GM23338 (cell line): ENCODE measurements around the gene ERBB4. TPM values are rescaled to one million over a fixed set of nuclear protein-coding genes. Genes with fewer than 3 reads are reported as not detected.

Source experiments
- ATAC-seq: fragments of 200-7000 bp; cut with Tn5 transposase; 3 replicates; pipeline ENCODE4 v1.9.1; 2020
- DNase-seq: peaks from one replicate; pipeline ENCODE4 v3.0.0-alpha.2; 2015; ENCODE audit warnings: low spot score
- H2AFZ ChIP-seq: fragments of 200-600 bp; sonication (generic); 2 replicates; pipeline ENCODE4 v1.8.0; 2016; ENCODE audit warnings: antibody characterized with exemption, mild to moderate bottlenecking, moderate library complexity
- H3F3A ChIP-seq: fragments of 200-600 bp; sonication (generic); replicated peaks from 2 replicates; pipeline ENCODE4 v1.8.0; 2017; ENCODE audit warnings: antibody characterized with exemption, mixed run types, low read depth
- H3K27ac ChIP-seq: fragments of 200-600 bp; sonication (generic); 2 replicates; pipeline ENCODE4 v1.6.1; 2016; ENCODE audit warnings: low read depth
- H3K27me3 ChIP-seq: fragments of 200-600 bp; sonication (generic); 2 replicates; pipeline ENCODE4 v1.8.0; 2016; ENCODE audit warnings: mild to moderate bottlenecking, mixed run types, moderate library complexity; ENCODE audit not compliant: insufficient read depth
- H3K36me3 ChIP-seq: fragments of 200-600 bp; sonication (generic); 2 replicates; pipeline ENCODE4 v1.8.0; 2016; ENCODE audit warnings: mild to moderate bottlenecking; ENCODE audit not compliant: insufficient read depth
- H3K4me1 ChIP-seq: fragments of 200-600 bp; sonication (generic); 2 replicates; pipeline ENCODE4 v1.8.0; 2016; ENCODE audit warnings: mild to moderate bottlenecking, moderate library complexity; ENCODE audit not compliant: insufficient read depth
- H3K4me2 ChIP-seq: fragments of 200-600 bp; sonication (generic); 2 replicates; pipeline ENCODE4 v1.7.1; 2017; ENCODE audit warnings: mixed run types
- H3K4me3 ChIP-seq: fragments of 200-600 bp; sonication (generic); 2 replicates; pipeline ENCODE4 v1.6.1; 2016; ENCODE audit warnings: mixed run types
- H3K79me2 ChIP-seq: fragments of 200-600 bp; sonication (generic); replicated peaks from 2 replicates; pipeline ENCODE4 v1.8.0; 2017; ENCODE audit warnings: mild to moderate bottlenecking; ENCODE audit not compliant: insufficient read depth
- H3K9me2 ChIP-seq: fragments of 200-600 bp; sonication (generic); 2 replicates; pipeline ENCODE4 v1.8.0; 2017; ENCODE audit not compliant: insufficient read depth
- H4K20me1 ChIP-seq: fragments of 200-600 bp; sonication (generic); replicated peaks from 2 replicates; pipeline ENCODE4 v1.8.0; 2017; ENCODE audit warnings: mild to moderate bottlenecking; ENCODE audit not compliant: insufficient read depth
- H3K27ac Mint-ChIP-seq: 2 replicates; pipeline ENCODE4 v1.8.0; 2020; ENCODE audit warnings: inconsistent platforms, mild to moderate bottlenecking, moderate library complexity, mixed read lengths
- H3K27me3 Mint-ChIP-seq: 3 replicates; pipeline ENCODE4 v1.8.0; 2022; ENCODE audit warnings: low read depth, mild to moderate bottlenecking, moderate library complexity, mixed read lengths, inconsistent platforms; ENCODE audit not compliant: insufficient read depth, poor library complexity
- H3K36me3 Mint-ChIP-seq: 3 replicates; pipeline ENCODE4 v1.8.0; 2021; ENCODE audit warnings: low read depth, mild to moderate bottlenecking, inconsistent platforms, moderate library complexity, mixed read lengths
- H3K4me1 Mint-ChIP-seq: 3 replicates; pipeline ENCODE4 v1.8.0; 2020; ENCODE audit warnings: mild to moderate bottlenecking, inconsistent platforms, mixed read lengths
- H3K4me3 Mint-ChIP-seq: 3 replicates; pipeline ENCODE4 v1.8.0; 2021; ENCODE audit warnings: moderate library complexity, mild to moderate bottlenecking, inconsistent platforms, mixed read lengths
- H3K9me3 Mint-ChIP-seq: 3 replicates; pipeline ENCODE4 v1.8.0; 2020; ENCODE audit warnings: moderate library complexity, mild to moderate bottlenecking, inconsistent platforms, mixed read lengths
- EZH2 ChIP-seq: fragments of 200-600 bp; sonication (generic); IDR thresholded peaks from one replicate; pipeline ENCODE4 v1.8.0; 2017; ENCODE audit warnings: antibody characterized with exemption, mild to moderate bottlenecking, low read depth; ENCODE audit not compliant: unreplicated experiment
- EZH2phosphoT487 ChIP-seq: fragments of 200-600 bp; sonication (generic); IDR thresholded peaks from one replicate; pipeline ENCODE4 v1.8.1; 2018; ENCODE audit warnings: antibody characterized with exemption; ENCODE audit not compliant: unreplicated experiment
- JUNB ChIP-seq: IDR thresholded peaks from one replicate; pipeline ENCODE4 v1.6.1; 2016; ENCODE audit warnings: antibody characterized with exemption; ENCODE audit not compliant: unreplicated experiment
- NANOG ChIP-seq: IDR thresholded peaks from 2 replicates; pipeline ENCODE4 v1.6.1; 2016; ENCODE audit warnings: antibody characterized with exemption, borderline replicate concordance
- STAT1 ChIP-seq: IDR thresholded peaks from one replicate; pipeline ENCODE4 v1.6.1; 2016; ENCODE audit warnings: antibody characterized with exemption; ENCODE audit not compliant: unreplicated experiment
- ZNF114 ChIP-seq: fragments of 250-450 bp; sonication (Bioruptor Pico); IDR thresholded peaks from 2 replicates; pipeline ENCODE4 v1.5.0; 2020; ENCODE audit warnings: mild to moderate bottlenecking, moderate library complexity
- polyA plus RNA-seq: library from polyadenylated mRNA; unstranded; fragments of >200 nt; fragmentation: Nextera tagmentation; extraction: Ambion mirVana; gene quantifications from 2 replicates; pipeline ENCODE4 v1.2.1, GENCODE V29; 2016
- total RNA-seq: library from RNA; depleted of rRNA; stranded (reverse); fragments of >200 nt; shearing (Covaris generic); gene quantifications from 2 replicates; pipeline ENCODE4 v1.2.3, GENCODE V29; 2014
- TF ChIP-seq, protein P1 (sequence below), 2 experiments: fragments of 200-600 bp in 1 of 2; sonication (generic) in 1 of 2; conservative IDR thresholded peaks; 2 replicates each; pipeline versions ENCODE4 v1.5.1 to v1.6.1; 2016 to 2017; ENCODE audit warnings: antibody characterized with exemption in 2 of 2, low read depth in 2 of 2, mild to moderate bottlenecking in 2 of 2, moderate library complexity in 1 of 2
- TF ChIP-seq, protein P2 (sequence below): IDR thresholded peaks from one replicate; pipeline ENCODE4 v1.6.1; 2018; ENCODE audit warnings: antibody characterized with exemption; ENCODE audit not compliant: unreplicated experiment
- TF ChIP-seq, protein P3 (sequence below): IDR thresholded peaks from 2 replicates; pipeline ENCODE4 v1.6.1; 2016; ENCODE audit warnings: antibody characterized with exemption
- TF ChIP-seq, protein P4 (sequence below): fragments of 250-450 bp; sonication (Bioruptor Pico); IDR thresholded peaks from 2 replicates; pipeline ENCODE4 v1.5.0; 2020; ENCODE audit warnings: mild to moderate bottlenecking, moderate library complexity

Gene ERBB4
- total and polyA plus RNA-seq, 2 experiments from 2014 or later, result 0.73 to 1.1 TPM

DNA sequence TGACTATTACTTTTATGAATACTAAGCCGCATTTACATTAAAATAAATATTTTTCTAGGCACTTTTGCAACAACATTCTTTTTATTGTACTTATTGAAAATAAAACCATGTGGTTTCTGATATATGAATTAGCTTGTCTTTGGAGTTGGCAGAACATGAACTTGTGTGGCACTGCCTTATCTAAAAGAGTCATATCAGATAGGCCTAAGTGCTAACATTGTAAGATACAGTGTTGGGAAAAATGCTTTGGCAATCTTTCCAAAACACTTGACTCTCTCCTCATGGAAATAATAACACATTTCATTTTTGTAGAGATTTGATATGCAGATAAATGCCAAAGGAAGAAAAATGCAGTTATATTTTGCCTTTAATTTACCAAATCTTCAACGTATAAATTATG, 191.7 kb downstream of the ERBB4 start:
- H3K79me2 ChIP-seq, result no peaks in the 10 kb centered on the region
- ATAC-seq (no peak), DNase-seq (no peak)
- H3K9me3 Mint-ChIP-seq, result peaks cover 3% of the 10 kb centered on the region; the same call in 1 of the 3 replicates
- H3K36me3 Mint-ChIP-seq, result no peaks in the 10 kb centered on the region
- H3K4me1 ChIP-seq, result no peaks in the 10 kb centered on the region
- no peak overlapping the region for H2AFZ ChIP-seq
- peaks cover 3% of the 10 kb centered on the region for H3K27me3 Mint-ChIP-seq
- H3K27me3 ChIP-seq, result no peaks in the 10 kb centered on the region
- no peak overlapping the region for H3K4me3 Mint-ChIP-seq
- H3K4me2 ChIP-seq, result no peak overlapping the region
- TF ChIP-seq JUNB, result no peak
- peaks cover 2% of the 10 kb centered on the region; the same call in 1 of the 3 replicates for H3K4me1 Mint-ChIP-seq
- H3F3A ChIP-seq, result no peaks in the 10 kb centered on the region
- H3K4me3 ChIP-seq, result no peak overlapping the region
- no peaks in the 10 kb centered on the region for H3K9me2 ChIP-seq
- H3K27ac Mint-ChIP-seq, result no peak overlapping the region
- H3K27ac ChIP-seq, result no peak overlapping the region
- H4K20me1 ChIP-seq, result no peaks in the 10 kb centered on the region
- H3K36me3 ChIP-seq, result no peaks in the 10 kb centered on the region

DNA sequence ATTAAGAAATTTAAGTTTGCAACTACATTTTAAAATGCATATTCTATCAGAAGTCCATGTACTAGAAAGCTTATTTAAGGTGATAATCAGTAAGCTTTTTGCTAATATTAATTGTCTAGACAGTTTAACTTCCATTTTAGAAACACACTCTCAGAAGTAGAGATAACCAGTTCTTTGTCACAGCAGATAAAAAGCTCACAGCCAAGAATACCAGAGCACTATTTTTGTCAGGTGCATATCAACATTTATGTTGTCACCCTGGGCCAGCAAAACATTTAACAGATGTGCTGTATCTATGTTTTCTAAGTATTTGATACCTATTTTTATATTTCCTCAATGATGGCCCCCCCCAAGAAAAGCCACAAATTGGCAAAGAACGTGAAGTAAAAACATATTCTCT, 192.6 kb downstream of the ERBB4 start:
- peaks cover 3% of the 10 kb centered on the region; the same call in 1 of the 3 replicates for H3K9me3 Mint-ChIP-seq
- Histone ChIP-seq H3K27me3 (no peaks in the 10 kb centered on the region), H3K9me2 (no peaks in the 10 kb centered on the region), H3F3A (no peaks in the 10 kb centered on the region), H4K20me1 (no peaks in the 10 kb centered on the region), H2AFZ (no peak overlapping the region), H3K4me2 (no peak overlapping the region), H3K27ac (no peak overlapping the region), H3K79me2 (no peaks in the 10 kb centered on the region), H3K36me3 (no peaks in the 10 kb centered on the region), H3K4me3 (no peak overlapping the region), H3K4me1 (no peaks in the 10 kb centered on the region)
- peaks cover 2% of the 10 kb centered on the region; the same call in 1 of the 3 replicates for H3K4me1 Mint-ChIP-seq
- no peak for DNase-seq
- H3K27me3 Mint-ChIP-seq, result peaks cover 3% of the 10 kb centered on the region
- no peaks in the 10 kb centered on the region for H3K36me3 Mint-ChIP-seq
- no peak overlapping the region for H3K4me3 Mint-ChIP-seq
- no peak overlapping the region for H3K27ac Mint-ChIP-seq
- ATAC-seq, result no peak
- TF ChIP-seq STAT1 (no peak), EZH2phosphoT487 (no peak), NANOG (no peak), ZNF114 (CRISPR knock-in tag) (no peak), JUNB (no peak), EZH2 (no peak)
- TF ChIP-seq, protein P1, sequence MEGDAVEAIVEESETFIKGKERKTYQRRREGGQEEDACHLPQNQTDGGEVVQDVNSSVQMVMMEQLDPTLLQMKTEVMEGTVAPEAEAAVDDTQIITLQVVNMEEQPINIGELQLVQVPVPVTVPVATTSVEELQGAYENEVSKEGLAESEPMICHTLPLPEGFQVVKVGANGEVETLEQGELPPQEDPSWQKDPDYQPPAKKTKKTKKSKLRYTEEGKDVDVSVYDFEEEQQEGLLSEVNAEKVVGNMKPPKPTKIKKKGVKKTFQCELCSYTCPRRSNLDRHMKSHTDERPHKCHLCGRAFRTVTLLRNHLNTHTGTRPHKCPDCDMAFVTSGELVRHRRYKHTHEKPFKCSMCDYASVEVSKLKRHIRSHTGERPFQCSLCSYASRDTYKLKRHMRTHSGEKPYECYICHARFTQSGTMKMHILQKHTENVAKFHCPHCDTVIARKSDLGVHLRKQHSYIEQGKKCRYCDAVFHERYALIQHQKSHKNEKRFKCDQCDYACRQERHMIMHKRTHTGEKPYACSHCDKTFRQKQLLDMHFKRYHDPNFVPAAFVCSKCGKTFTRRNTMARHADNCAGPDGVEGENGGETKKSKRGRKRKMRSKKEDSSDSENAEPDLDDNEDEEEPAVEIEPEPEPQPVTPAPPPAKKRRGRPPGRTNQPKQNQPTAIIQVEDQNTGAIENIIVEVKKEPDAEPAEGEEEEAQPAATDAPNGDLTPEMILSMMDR (conservative IDR thresholded peaks at IDR 0.05; ENCODE audit: low read depth in 2 of 2), result no peak
- TF ChIP-seq, protein P2, sequence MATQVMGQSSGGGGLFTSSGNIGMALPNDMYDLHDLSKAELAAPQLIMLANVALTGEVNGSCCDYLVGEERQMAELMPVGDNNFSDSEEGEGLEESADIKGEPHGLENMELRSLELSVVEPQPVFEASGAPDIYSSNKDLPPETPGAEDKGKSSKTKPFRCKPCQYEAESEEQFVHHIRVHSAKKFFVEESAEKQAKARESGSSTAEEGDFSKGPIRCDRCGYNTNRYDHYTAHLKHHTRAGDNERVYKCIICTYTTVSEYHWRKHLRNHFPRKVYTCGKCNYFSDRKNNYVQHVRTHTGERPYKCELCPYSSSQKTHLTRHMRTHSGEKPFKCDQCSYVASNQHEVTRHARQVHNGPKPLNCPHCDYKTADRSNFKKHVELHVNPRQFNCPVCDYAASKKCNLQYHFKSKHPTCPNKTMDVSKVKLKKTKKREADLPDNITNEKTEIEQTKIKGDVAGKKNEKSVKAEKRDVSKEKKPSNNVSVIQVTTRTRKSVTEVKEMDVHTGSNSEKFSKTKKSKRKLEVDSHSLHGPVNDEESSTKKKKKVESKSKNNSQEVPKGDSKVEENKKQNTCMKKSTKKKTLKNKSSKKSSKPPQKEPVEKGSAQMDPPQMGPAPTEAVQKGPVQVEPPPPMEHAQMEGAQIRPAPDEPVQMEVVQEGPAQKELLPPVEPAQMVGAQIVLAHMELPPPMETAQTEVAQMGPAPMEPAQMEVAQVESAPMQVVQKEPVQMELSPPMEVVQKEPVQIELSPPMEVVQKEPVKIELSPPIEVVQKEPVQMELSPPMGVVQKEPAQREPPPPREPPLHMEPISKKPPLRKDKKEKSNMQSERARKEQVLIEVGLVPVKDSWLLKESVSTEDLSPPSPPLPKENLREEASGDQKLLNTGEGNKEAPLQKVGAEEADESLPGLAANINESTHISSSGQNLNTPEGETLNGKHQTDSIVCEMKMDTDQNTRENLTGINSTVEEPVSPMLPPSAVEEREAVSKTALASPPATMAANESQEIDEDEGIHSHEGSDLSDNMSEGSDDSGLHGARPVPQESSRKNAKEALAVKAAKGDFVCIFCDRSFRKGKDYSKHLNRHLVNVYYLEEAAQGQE, result no peak
- TF ChIP-seq, protein P3, sequence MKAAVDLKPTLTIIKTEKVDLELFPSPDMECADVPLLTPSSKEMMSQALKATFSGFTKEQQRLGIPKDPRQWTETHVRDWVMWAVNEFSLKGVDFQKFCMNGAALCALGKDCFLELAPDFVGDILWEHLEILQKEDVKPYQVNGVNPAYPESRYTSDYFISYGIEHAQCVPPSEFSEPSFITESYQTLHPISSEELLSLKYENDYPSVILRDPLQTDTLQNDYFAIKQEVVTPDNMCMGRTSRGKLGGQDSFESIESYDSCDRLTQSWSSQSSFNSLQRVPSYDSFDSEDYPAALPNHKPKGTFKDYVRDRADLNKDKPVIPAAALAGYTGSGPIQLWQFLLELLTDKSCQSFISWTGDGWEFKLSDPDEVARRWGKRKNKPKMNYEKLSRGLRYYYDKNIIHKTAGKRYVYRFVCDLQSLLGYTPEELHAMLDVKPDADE, result no peak
- TF ChIP-seq, protein P4, sequence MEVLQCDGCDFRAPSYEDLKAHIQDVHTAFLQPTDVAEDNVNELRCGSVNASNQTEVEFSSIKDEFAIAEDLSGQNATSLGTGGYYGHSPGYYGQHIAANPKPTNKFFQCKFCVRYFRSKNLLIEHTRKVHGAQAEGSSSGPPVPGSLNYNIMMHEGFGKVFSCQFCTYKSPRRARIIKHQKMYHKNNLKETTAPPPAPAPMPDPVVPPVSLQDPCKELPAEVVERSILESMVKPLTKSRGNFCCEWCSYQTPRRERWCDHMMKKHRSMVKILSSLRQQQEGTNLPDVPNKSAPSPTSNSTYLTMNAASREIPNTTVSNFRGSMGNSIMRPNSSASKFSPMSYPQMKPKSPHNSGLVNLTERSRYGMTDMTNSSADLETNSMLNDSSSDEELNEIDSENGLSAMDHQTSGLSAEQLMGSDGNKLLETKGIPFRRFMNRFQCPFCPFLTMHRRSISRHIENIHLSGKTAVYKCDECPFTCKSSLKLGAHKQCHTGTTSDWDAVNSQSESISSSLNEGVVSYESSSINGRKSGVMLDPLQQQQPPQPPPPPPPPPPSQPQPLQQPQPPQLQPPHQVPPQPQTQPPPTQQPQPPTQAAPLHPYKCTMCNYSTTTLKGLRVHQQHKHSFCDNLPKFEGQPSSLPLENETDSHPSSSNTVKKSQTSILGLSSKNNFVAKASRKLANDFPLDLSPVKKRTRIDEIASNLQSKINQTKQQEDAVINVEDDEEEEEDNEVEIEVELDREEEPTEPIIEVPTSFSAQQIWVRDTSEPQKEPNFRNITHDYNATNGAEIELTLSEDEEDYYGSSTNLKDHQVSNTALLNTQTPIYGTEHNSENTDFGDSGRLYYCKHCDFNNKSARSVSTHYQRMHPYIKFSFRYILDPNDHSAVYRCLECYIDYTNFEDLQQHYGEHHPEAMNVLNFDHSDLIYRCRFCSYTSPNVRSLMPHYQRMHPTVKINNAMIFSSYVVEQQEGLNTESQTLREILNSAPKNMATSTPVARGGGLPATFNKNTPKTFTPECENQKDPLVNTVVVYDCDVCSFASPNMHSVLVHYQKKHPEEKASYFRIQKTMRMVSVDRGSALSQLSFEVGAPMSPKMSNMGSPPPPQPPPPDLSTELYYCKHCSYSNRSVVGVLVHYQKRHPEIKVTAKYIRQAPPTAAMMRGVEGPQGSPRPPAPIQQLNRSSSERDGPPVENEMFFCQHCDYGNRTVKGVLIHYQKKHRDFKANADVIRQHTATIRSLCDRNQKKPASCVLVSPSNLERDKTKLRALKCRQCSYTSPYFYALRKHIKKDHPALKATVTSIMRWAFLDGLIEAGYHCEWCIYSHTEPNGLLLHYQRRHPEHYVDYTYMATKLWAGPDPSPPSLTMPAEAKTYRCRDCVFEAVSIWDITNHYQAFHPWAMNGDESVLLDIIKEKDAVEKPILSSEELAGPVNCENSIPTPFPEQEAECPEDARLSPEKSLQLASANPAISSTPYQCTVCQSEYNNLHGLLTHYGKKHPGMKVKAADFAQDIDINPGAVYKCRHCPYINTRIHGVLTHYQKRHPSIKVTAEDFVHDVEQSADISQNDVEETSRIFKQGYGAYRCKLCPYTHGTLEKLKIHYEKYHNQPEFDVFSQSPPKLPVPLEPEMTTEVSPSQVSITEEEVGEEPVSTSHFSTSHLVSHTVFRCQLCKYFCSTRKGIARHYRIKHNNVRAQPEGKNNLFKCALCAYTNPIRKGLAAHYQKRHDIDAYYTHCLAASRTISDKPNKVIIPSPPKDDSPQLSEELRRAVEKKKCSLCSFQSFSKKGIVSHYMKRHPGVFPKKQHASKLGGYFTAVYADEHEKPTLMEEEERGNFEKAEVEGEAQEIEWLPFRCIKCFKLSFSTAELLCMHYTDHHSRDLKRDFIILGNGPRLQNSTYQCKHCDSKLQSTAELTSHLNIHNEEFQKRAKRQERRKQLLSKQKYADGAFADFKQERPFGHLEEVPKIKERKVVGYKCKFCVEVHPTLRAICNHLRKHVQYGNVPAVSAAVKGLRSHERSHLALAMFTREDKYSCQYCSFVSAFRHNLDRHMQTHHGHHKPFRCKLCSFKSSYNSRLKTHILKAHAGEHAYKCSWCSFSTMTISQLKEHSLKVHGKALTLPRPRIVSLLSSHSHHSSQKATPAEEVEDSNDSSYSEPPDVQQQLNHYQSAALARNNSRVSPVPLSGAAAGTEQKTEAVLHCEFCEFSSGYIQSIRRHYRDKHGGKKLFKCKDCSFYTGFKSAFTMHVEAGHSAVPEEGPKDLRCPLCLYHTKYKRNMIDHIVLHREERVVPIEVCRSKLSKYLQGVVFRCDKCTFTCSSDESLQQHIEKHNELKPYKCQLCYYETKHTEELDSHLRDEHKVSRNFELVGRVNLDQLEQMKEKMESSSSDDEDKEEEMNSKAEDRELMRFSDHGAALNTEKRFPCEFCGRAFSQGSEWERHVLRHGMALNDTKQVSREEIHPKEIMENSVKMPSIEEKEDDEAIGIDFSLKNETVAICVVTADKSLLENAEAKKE (CRISPR knock-in tag), result no peak
